ENCODE results near the gene MINK1. TPM values are rescaled to one million over a fixed set of nuclear protein-coding genes. Genes with fewer than 3 reads are reported as not detected.
A peak's percentile ranks its signal among the peaks of the same experiment; 100 is the strongest.

MINK1 gene
- total and polyA plus RNA-seq, 2 of the 8 experiments (the other 6 are each of a cell fraction or from before 2014, with no cell fraction given) = 26.9 to 77.7 TPM

- TF ChIP-seq CTCF (IDR thresholded peaks at IDR 0.05; ENCODE audit: control extremely low read depth in 1 of 3, insufficient read depth in 1 of 3, low read depth in 1 of 3, low read length in 3 of 3) = no peak
- no peak for TF ChIP-seq NANOG (IDR thresholded peaks at IDR 0.05; ENCODE audit: insufficient read depth, low read depth, low read length, poor library complexity, severe bottlenecking)
- TF ChIP-seq GABPA (IDR thresholded peaks at IDR 0.05; ENCODE audit: borderline replicate concordance, insufficient read depth, low read length) = peak; percentile 75; the same call in 1 of the 2 replicates
- no peak for TF ChIP-seq POLR2AphosphoS5 (IDR thresholded peaks at IDR 0.05; ENCODE audit: low read depth, low read length)
- no peak for TF ChIP-seq KDM4A (IDR thresholded peaks at IDR 0.05; ENCODE audit: low read depth, low read length, severe bottlenecking)
- no peak for TF ChIP-seq SP1 (IDR thresholded peaks at IDR 0.05; ENCODE audit: low read depth, low read length)
Measured at GRCh38 chr17:4900231-4901107, 67.3 kb downstream of the MINK1 start (continued).
